GM21529 (cell line): ENCODE results near the gene CEP164.

Experiments
- ATAC-seq: cut with Tn5 transposase; IDR thresholded peaks from one replicate; pipeline ENCODE4 v1.9.1; 2021; ENCODE audit not compliant: unreplicated experiment

CEP164 gene

DNA sequence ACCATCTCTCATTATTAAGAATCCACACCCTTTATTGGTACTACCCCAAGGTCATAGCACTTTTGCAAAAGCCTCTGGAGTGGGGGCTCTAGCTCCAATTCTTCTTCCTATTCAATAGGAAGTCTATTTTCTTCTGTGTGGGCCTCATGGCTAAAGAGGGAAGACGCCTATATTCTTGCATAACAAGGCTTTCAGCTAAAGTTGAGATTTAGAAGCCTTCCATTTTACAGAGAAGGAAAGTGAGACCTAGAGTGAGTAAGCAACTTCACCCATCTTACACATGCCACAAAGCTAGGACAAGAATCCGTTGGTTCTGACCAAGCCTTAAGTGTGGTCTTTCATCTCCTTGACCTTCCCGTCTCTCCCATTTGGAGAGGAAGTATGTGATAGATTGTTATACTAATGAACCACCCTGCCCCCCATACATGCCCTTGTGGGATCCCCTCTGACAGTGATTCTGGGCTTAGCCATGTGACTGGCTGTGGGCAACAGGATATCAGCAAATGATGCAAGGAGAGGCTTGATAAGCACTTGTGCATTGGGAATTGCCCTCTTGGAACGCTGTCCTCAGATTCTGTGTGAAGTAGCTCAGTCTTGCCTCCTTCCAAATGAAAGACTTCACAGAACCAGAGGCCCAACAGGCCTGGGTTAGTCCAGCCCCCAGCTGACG lies 23.9 kb upstream of the CEP164 start:
- no peak for ATAC-seq

DNA sequence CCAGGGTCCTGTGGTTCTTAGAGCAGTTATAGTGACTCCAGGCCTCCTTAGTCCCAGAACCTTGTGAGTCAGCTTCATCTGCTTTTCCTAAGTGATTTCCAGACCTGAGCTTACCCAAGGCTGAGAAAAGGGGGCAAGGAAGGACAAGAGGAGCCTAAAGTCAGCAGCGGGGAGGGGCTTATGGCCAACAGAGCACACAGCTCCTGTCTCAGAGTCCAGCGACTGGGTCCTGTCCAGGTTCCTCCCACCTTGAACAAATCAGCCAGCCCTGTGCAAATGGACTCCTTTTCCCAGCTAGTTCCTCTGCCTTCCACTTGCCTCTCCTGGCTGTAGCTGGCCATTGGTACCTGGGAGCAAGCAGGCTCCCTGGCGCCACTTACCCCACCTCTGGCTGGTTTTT lies 22.5 kb upstream of the CEP164 start:
- no peak for ATAC-seq

DNA sequence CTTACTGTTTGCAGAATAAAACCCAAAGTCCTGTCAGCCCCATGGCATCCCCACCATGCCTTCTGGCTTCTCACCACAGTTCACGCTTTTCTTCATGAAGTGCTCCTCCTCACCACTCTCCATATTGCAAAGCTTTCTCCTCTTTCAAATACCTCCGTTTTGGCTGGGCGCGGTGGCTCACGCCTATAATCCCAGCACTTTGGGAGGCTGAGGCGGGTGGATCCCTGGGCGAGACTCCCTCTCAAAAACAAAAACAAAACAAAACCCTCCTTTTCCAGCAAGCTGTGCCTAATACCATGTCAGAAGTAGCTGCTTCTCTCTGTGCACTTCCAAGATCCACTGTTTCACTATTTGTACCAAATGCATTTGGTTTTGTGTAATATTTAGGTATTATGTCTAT lies 18.3 kb upstream of the CEP164 start:
- ATAC-seq = no peak

DNA sequence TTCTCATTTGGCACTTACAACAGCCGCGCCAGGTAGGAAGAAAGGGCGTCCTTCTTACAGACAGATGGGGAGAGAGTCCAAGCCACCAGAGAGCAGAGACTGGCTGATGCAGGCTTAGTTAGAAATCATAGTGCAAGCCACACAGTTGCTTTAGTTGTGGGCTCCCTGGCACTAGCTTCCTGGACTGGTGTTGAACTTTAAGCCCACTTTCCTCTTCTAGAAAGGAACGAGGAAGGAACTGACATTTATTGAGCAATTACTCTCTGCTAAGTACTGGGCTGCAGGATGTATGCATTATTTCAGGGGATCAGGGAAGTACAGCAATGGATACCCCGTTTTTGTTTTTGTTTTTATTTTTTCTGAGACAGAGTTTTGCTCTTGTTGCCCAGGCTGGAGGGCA lies 14.6 kb upstream of the CEP164 start:
- ATAC-seq = no peak

DNA sequence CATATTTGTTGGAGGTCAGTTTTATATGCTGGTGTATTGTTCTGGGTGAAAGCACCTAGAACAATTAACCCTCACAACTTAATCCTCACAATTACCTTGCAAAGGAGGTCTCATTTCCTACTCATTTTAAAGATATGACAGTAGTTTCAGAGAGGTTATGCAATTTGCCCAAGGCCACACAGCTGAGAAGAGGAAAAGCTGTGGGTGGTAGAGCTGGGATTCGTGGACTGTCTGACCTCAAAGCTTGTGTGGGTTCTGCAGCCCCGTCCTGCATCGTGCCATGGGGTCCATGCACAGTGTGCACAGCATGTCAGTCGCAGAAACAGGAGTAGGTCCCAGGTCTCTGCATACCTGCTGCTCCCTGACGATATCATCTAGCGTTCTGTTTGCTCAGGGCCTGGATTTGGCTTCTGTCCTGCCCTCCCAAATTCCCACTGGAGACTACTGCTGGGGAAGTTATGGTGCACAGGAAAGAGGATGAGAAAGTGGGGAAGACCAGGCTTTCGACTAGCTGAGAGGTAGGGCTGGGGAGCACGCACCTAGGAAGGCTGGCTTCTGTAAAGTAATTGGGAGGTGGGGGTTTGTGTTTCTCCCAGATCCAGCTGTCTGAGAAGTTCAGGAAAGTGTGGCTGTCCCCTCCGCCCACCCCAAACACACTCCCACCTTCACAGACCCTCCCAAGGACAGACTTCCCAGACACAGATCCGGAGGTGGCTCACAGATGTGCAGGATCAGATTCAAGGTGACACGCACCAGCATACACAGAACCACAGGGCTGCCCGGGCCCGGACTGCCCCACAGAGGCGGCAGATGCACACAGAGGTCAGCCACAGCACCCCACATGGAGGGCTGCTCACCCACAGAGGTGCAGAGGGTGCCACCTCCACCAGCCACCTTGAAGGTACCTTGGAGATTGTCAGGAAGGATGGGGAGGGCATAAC lies 13.6 kb upstream of the CEP164 start:
- ATAC-seq = no peak

DNA sequence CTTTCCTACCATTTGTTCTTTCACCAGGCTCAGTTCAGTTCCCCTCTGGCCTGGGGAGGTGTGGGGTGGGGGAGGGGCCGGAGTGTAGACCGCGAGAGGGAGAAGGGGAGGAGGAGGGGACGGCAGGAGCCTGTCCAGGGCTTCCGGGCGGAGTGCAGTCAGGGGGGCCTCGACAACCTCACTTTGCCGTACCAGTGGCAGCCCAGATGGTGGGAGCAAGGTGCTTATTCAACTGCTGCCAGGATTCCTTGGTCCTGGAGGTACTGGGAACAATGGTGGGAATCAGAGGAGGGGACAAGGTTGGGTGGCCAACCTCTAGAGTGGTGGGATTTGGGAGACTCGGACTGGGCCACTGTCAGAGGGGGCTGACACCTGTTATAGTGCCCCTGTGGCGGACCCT lies 12.8 kb upstream of the CEP164 start:
- no peak for ATAC-seq

DNA sequence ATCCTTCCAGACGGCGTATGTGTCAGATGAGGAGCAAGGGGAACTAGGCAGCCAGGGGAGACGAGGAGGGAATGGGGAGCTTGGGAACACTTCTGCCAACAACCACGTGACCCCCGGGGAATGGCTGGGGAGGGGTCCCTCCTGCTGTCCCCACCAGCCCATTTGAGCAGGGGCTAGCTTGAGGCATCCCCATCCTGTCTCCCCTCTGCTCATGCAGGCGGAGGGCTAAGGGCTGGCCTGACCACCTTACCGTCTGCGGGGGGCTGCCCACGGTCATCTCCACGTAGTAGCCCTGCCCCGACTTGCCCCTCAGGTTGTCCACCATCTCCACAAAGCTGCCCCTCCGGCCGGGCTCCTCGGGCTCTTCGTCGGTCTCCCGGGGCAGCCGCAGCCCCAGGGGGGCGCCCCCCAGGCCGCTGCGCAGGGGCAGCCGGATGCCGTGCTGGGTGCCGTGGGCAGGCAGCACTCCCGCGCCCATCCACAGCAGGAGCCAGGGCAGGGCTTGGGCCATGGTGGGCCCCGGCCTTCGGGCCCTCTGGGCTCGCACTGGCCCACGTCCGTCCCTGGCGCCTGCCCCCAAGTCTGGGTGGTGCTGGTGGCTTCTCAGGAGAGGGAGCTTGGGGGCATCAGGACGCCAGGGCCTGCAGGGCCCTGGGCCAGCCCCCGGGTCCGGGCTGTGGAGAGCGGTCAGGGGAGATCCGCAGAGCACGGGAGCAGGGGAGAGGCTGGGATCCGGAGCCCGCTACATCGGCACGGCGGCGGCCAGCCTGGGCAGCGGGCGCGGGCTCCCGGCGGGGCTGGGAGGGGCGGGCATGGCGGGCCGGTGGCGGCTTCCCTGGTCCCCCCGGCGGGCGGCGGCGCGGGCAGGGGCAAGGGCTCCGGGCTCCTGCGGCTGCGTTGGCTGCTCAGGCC lies 12.1 kb upstream of the CEP164 start:
- no peak for ATAC-seq

DNA sequence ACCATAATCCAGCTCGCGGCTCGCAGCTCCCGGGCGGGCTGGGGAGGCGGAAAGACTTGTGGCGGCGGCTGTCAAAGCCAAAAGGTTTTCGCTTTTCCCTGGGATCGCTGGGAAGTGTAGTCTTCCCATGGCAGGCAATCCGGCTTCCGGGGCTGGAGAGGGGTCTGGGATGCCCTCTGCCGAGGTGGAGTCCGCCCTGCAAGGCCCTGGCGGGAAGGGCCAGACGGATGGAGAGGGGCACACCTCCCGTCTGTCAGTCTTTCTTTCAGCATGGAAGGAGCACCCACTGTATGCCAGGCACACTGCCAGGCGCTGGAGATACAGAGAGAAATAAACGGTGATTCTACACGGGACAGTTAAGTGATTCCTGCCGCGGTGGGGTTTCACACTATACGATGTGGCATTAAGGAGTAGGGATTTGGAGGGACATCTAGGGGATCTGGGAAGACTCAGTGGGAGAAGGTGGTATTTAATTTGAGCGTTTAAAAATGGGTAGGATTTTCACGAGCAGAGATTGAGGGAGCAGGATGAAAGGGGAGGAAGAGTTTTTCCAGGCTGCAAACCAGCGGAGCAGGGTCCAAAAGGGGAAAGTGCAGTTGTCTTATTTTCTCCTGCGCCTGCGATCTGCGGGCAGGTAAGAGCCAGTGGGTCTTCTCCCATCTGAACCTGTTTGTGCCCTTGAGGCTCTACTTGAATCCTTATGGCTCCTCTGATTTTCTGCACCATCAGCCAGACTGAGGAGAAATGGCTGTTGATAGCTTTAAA lies 11.3 kb upstream of the CEP164 start, which contains the start of gene BACE1:
BACE1 (minus strand) TSS at position 60 of the 765 bp plus-strand sequence. CDS start 461 bp downstream, outside the sequence.
- no peak for ATAC-seq

DNA sequence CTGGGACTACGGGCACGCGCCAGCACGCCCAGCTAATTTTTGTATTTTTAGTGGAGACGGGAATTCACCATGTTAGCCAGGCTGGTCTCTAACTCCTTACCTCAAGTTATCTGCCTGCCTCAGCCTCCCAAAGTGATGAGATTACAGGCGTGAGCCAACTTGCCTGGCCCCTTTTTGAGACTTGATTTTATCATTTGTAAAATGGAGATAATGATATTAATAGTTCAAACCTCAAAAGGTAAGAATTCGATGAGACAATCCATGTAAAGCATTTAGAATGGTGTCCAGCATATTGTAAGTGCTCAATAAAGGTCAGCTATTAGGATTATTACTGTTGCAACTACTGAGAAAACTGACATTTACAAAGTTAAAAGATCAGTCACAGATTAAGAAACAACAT lies 8.9 kb upstream of the CEP164 start:
- no peak for ATAC-seq

DNA sequence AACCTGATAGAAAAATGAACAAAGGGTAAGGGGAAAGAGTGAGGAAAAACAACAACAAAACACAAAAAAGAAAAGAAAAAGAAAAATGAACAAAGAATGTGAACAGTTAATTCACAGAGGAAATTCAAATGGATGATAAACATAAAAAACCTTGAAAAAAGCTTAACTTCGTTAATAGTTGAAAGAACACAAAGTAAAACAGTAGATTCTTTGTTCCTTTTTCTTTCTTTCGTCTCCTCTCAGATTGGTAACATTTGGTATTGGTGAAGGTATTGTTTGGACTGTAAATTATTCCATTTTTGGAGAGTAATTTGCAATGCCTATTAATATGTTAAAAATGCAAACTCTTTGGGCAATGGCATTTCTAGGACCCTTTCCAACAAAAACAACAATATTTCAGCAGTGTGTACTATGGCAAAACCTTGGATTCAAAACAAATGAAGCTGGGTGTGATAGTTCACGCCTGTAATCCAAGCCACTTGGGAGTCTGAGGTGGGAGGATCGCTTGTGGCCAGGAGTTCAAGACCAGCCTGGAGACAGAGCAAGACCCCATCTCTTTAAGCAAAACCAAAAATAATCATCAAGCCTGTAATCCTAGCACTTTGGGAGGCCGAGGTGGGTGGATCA lies 8.3 kb upstream of the CEP164 start:
- ATAC-seq = no peak

DNA sequence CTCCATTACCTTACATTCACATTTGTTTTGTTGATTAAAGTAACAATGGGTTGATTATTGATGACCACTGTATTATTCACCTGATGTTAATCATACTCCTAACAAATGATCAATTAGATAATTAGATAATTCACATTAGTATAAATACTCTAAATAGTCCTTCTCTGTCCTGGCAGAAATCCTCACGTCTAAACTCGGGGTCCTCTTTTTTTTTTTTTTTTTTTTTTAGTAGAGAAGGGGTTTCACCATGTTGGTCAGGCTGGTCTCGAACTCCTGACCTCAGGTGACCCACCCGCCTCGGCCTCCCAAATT lies 443 bp upstream of the CEP164 start:
- ATAC-seq = peak; percentile 3

DNA sequence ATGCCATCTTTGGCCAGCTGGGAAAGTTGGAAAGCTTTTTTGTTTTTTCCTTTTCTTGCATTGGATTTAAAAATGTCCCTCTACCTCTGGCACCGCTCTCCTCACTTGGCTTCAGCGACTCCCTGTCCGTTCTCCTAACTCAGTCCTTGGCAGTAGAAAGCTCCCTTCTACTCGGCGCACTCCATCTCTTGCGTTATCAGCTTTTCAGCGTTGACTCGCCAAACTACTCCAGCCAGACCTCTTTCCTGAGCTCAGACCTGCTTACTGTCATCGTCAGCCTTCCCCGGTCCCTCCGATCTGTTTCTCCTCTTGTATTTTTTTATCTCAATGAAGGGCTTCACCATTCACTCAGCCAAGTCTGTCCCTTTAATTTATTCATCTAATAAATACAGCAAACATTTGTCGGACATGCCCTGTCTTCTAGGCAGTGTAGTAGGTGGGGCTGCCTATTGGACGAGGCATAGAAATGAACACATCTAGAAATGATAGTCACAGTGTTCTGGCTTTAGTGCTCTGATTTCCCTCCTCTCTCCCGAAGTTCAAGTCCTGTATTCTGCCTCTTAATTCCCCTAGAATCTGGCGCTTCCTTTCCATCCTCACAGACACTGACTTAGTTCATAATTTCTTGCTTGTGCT lies 839 bp downstream of the CEP164 start:
- ATAC-seq = no peak

DNA sequence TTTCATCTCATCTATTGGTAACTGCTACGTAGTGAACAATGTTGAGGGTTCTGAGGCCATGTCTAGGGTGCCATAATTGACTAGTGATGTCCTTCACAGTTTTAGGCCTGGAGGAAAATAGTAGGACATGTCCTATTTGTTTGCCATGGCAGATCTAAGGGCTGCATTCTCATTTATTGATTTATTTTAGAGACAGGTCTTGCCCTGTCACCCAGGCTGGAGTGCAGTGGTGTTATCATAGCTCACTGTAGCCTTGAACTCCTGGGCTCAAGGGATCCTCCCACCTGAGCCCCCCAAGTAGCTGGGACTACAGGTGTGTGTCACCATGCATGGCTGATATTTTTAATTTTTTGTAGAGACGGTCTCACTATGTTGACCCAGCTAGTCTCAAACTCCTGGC lies 5.2 kb downstream of the CEP164 start:
- ATAC-seq = no peak

DNA sequence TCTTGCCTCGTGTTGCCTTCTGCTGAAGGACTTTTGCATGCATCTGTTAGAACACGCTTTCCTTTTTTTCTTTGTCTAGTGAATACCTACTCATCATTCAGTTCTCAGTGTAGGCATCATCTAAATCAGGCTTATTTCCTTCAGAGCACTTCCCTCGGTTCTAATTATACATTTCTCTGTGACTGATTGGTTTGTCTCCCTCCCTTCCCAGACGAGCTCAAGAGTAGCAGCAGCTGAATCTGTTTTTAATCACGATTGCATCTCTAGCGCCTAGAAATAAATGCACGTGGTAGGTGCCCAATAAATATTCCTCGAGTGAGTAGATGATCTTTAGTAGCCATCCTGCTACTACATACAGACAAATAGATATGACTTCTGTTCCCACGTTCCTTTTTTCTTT lies 6.3 kb downstream of the CEP164 start:
- ATAC-seq = no peak

DNA sequence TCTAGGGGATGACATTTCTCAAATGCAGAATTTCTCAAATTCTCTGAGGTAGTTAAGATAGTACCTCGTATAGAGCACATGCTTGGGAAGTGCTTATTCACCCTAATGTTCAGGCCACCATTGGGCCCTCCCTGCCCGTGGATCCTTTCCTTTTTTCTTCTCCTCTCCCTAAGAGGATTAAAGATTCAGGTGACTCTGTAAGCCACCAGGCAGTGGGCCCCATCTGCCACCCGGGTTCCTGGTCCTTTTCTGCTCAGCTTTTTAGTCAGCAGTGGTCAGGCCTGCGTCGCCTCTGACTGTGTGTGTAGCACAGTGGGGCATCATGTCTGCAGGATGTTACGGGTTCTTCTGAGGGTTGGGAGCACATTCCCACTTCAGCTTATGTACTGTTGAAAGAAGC lies 7.2 kb downstream of the CEP164 start:
- no peak for ATAC-seq

DNA sequence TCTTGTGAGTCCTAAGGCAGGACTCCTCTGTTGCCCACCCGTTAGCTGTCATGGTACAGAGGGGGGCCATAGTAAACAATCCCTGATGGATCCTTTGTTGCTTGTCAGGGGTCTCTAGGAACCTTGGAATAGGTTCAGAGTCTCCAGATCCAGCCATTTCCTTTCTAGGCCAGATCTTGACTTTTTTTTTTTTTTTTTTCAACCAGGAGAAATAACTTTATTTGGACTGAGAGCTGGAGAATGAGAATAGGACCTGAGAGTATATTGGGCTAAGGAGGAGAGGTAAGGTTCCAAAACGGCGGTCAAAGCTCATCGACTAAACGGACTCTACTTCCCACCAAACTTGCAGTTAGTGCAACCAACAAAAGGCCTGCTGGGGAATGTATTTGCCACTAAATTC lies 7.7 kb downstream of the CEP164 start:
- ATAC-seq = no peak

DNA sequence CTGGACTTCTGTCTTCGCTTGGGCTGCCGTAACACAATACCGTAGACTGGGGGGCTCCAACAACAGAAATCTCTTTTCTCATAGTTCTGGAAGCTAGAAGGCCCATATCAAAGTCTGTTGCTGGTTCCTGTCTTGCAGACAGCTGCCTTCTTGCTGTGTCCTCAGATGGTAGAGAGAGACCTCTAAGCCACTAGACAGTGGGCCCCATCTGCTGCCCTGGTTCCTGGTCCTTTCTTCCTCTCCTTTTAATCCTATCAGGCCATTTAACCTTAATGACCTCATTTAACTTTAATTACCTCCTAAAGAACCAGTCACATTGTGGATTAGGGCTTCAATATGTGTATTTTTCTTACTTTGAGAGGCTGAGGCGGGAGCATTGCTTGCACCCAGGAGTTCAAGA lies 9.4 kb downstream of the CEP164 start:
- ATAC-seq = no peak

DNA sequence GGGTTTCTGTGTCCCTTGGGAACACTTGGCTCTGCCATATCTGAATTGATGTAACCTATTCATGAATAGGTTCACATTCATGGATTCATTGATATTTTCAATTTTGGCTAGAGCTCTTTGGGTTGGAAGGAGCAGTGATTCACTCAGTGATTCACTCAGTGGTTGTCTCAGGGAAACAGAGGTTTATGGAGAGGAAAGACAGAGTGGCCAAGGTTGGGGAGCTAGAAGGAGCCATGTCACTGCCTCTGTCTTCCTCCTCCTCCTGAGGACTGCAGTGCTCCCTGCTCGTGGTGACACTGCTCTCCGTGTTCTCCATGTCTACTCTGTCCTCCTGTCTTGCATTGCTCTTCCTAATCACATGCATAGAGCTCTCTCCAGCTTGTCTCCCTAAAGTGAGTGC lies 17.4 kb downstream of the CEP164 start:
- ATAC-seq = no peak

DNA sequence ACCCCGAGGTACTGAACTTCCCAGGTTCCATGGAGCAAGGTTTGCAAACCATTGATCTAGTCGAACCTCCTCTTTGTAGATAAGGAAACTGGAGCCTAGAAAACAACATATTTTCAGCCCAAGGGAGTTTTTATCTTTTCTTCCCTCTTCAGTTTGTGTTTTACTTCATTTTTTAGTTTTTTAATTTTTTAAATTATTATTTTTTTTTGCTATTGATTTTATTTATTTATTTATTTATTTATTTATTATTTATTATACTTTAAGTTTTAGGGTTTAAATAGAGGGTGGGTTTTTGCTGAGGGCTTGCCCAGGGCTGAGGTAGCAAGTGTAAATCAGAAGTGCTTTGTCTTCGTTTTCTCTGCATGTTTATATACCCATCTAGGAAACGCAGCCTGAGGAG lies 26.9 kb downstream of the CEP164 start:
- no peak for ATAC-seq
